KOPT-K1 (cell line): Measurements from ENCODE around the gene FIGN.

Experiments used
- H3K27ac ChIP-seq: fragments of 200-600 bp; sonication (generic); 2 replicates; pipeline ENCODE4 v1.5.1; 2016; ENCODE audit warnings: antibody characterized with exemption, mild to moderate bottlenecking, low read depth, low read length; ENCODE audit not compliant: poor library complexity, severe bottlenecking
- H3K36me3 ChIP-seq: fragments of 200-600 bp; sonication (generic); 2 replicates; pipeline ENCODE4 v1.5.1; 2017; ENCODE audit warnings: antibody characterized with exemption, mild to moderate bottlenecking, low read length, moderate library complexity; ENCODE audit not compliant: insufficient read depth
- H3K9me3 ChIP-seq: fragments of 200-600 bp; sonication (generic); 2 replicates; pipeline ENCODE4 v1.5.1; 2017; ENCODE audit warnings: antibody characterized with exemption, low read length, mild to moderate bottlenecking; ENCODE audit not compliant: insufficient read depth, poor library complexity, severe bottlenecking

Gene FIGN

GRCh38 chr2:163607630-163608029 is 128.2 kb downstream of the FIGN start:
- H3K27ac ChIP-seq, result no peak overlapping the region
- H3K36me3 ChIP-seq, result no peaks in the 10 kb centered on the region
- no peaks in the 10 kb centered on the region for H3K9me3 ChIP-seq

GRCh38 chr2:163606878-163607277 is 128.9 kb downstream of the FIGN start:
- H3K27ac ChIP-seq, result no peak overlapping the region
- no peaks in the 10 kb centered on the region for H3K36me3 ChIP-seq
- H3K9me3 ChIP-seq, result no peaks in the 10 kb centered on the region

DNA sequence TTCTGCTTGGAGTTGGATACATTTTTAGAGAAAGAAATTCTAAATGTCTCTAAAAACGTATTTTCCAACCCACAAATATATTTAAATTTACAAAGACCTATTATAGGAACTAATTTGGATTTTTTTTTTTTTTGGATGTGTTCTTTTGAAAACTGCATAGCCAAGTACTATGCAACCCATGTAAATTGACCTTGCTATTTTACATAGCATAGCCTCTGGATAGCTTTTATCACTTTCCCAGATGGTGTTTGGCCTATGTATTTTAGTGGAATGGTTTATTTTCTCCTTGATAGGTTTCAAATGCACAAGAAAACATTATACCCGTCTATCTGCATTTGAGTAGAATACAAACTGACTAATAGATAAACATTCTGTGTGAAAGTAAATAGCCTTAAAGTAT is 130.0 kb downstream of the FIGN start:
- H3K36me3 ChIP-seq, result no peaks in the 10 kb centered on the region
- no peaks in the 10 kb centered on the region for H3K9me3 ChIP-seq
- H3K27ac ChIP-seq, result no peak overlapping the region

- Histone ChIP-seq H3K27ac (no peak overlapping the region), H3K9me3 (no peaks in the 10 kb centered on the region), H3K36me3 (no peaks in the 10 kb centered on the region)
Measured at GRCh38 chr2:163604941-163605555, 130.8 kb downstream of the FIGN start.

DNA sequence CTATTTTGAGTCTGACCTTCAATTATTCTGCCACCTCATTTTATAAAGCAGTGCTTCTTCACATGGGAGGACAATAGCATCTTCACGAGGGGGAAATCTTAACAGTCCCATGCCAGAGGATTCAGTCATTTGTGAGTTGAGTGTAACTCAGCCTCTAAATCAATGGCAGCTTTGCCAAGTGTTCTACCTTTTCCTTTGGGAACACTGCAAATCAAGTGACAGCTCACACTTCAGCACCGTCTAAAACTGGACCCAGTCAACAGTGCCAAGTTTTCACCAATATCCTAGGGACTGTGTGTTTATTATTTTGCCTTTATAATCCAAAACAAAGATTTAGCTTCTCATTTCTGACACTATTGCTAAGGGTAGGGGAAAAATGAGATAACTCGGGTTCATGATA is 133.6 kb downstream of the FIGN start:
- Histone ChIP-seq H3K36me3 (no peaks in the 10 kb centered on the region), H3K9me3 (no peaks in the 10 kb centered on the region), H3K27ac (no peak overlapping the region)

DNA sequence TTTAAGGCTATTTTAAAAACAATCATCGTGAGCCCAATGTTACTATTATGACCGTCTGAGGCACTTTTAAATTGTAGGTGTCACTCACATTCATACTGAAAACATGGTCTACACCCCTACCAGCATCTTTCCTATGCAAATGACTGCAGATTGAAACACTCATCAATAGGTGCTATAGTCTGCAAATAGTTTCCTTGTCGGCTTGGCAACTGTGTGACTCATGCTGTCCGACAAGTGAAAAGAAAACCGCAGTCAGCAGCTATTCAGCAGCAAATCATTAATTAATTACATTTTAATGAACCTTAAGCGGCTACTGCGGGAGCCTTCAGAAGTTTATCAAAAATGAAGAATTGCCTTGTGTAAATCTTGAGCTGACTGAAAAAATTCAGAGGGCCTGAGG is 134.4 kb downstream of the FIGN start:
- no peaks in the 10 kb centered on the region for H3K36me3 ChIP-seq
- no peak overlapping the region for H3K27ac ChIP-seq
- no peaks in the 10 kb centered on the region for H3K9me3 ChIP-seq

DNA sequence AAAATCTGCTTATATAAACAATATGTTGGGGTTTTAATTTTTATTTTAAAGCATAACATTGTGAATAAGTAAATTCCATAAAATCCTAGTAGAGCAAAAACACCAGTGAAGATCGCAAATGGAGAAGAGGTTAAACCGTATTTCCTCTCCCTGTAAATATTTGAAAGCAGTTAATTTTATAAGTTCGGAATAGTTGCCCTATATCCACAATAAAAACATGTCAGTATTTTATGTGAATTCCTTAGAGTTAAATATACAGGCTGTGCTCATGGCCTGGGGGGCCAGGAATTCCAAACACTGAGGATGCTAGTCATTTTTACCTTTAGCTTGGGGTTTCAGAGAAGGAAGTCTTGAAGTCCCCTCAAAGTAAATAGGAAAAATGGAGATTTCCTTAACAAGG is 135.0 kb downstream of the FIGN start:
- H3K27ac ChIP-seq, result no peak overlapping the region
- H3K9me3 ChIP-seq, result no peaks in the 10 kb centered on the region
- no peaks in the 10 kb centered on the region for H3K36me3 ChIP-seq

DNA sequence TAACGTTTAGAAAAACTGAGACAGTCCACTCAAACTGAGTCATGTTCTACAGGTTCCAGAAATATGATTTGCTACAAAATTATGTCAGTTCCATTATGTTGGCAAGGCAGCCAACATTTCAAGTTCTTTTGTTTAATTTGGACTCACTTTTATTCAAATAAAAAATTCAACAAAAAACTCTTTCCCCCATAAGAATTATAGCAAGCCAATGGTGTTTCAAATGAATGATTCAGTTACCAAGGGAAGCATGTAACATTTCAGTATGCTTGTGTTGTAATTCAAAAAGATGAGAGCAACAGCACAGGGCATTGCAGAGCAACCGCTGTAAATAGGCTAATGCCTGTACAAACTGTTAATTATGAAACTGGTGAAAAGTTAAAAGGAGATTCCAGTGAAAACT is 140.8 kb downstream of the FIGN start:
- Histone ChIP-seq H3K27ac (no peak overlapping the region), H3K36me3 (no peaks in the 10 kb centered on the region), H3K9me3 (no peaks in the 10 kb centered on the region)

GRCh38 chr2:163594497-163594896 is 141.3 kb downstream of the FIGN start:
- Histone ChIP-seq H3K27ac (no peak overlapping the region), H3K36me3 (no peaks in the 10 kb centered on the region)

GRCh38 chr2:163593982-163594381 is 141.8 kb downstream of the FIGN start:
- Histone ChIP-seq H3K36me3 (no peaks in the 10 kb centered on the region), H3K9me3 (no peaks in the 10 kb centered on the region), H3K27ac (no peak overlapping the region)

More at GRCh38 chr2:163594497-163594896, 141.3 kb downstream of the FIGN start:
- no peaks in the 10 kb centered on the region for H3K9me3 ChIP-seq

DNA sequence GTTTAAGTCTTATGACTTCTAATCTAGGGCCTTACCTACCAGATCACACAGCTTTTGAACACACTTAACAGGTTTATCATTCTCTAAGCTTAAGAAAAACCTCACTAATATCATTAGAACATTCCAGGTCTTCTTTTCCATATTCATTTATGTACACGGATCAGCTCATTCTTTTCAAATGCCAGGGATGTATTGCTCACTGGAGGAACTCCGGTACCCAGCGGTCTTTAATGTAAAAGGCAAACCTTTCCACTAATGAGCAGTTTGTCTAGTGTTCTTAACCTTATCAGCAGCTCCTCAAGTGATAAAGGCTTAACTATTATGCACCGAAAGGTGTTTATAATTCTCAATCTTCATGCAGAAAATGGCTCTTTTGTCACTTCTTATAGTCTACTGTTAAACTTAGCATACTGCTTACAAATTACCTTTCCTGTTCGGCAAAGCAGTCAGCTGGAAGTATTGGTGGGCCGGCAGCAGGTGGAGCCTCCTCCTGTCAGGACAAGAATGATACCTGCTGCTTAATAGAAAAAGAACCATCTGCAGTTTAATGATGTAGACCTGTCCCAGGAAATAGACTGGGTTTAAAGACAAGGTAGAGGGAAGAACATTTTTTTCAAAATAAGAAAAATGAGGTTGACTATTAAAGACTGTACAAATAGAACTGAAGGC is 142.7 kb downstream of the FIGN start:
- no peaks in the 10 kb centered on the region for H3K9me3 ChIP-seq
- H3K27ac ChIP-seq, result no peak overlapping the region
- no peaks in the 10 kb centered on the region for H3K36me3 ChIP-seq

- Histone ChIP-seq H3K9me3 (no peaks in the 10 kb centered on the region), H3K27ac (no peak overlapping the region), H3K36me3 (no peaks in the 10 kb centered on the region)
Measured at GRCh38 chr2:163591461-163591860, 144.3 kb downstream of the FIGN start.

GRCh38 chr2:163580757-163581156 is 155.1 kb downstream of the FIGN start:
- Histone ChIP-seq H3K9me3 (no peaks in the 10 kb centered on the region), H3K36me3 (no peaks in the 10 kb centered on the region), H3K27ac (no peak overlapping the region)

- Histone ChIP-seq H3K9me3 (no peaks in the 10 kb centered on the region), H3K27ac (no peak overlapping the region), H3K36me3 (no peaks in the 10 kb centered on the region)
Measured at GRCh38 chr2:163574309-163574708, 161.5 kb downstream of the FIGN start.

DNA sequence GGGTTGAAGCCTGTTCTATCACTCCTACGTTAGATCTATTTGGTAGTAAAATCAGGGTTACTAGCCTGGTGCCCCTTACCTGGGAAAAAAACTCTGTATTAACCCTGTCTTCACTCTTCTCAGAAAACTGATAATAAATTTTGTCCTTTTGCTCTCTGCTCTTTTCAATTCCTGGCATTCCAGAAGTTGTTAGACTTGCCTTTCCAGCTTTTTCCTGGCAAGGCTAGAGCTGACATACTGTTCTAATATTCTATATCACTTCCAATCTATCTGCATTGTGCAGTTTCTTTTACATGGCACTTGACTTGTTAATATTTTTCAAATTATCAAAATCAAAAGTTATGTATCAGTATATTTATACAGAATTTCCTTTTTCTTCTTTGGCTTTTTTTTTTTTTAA is 162.2 kb downstream of the FIGN start:
- H3K9me3 ChIP-seq, result no peaks in the 10 kb centered on the region
- no peaks in the 10 kb centered on the region for H3K36me3 ChIP-seq
- no peak overlapping the region for H3K27ac ChIP-seq

GRCh38 chr2:163572850-163573249 is 163.0 kb downstream of the FIGN start:
- Histone ChIP-seq H3K27ac (no peak overlapping the region), H3K9me3 (no peaks in the 10 kb centered on the region), H3K36me3 (no peaks in the 10 kb centered on the region)
